HuH-7 (cell line): Measurements from ENCODE around the gene E2F1.
A peak's percentile ranks its signal among the peaks of the same experiment; 100 is the strongest.
"Not testable (repeated sequence)": the region's sequence is repeated elsewhere in the genome, so short reads cannot be mapped to it uniquely, and the experiment has no call there.

ENCODE experiments used
- DNase-seq: peaks from one replicate; pipeline ENCODE4 v3.0.0; 2011; ENCODE audit warnings: low spot score

E2F1 gene

DNA sequence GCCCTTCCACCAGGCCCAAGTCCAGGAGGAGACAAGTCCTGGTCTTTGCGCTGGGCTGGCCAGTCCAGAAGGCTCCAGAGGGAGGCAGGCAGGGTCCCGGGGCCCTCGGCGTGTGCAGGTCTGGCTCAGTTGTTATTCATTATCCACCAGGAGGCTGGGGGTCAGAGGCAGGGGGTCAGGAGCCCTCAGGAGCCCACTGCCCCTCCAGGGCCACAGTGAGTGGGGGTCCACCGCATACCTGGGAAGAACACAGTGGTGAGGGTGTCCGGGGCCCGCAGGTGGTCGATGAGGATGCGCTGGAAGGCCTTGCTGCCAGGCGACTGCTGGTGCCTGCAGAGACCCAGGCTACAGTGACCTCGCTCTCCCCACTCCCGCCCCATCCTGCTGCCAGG is 28.5 kb downstream of the E2F1 start:
- DNase-seq: no peak

DNA sequence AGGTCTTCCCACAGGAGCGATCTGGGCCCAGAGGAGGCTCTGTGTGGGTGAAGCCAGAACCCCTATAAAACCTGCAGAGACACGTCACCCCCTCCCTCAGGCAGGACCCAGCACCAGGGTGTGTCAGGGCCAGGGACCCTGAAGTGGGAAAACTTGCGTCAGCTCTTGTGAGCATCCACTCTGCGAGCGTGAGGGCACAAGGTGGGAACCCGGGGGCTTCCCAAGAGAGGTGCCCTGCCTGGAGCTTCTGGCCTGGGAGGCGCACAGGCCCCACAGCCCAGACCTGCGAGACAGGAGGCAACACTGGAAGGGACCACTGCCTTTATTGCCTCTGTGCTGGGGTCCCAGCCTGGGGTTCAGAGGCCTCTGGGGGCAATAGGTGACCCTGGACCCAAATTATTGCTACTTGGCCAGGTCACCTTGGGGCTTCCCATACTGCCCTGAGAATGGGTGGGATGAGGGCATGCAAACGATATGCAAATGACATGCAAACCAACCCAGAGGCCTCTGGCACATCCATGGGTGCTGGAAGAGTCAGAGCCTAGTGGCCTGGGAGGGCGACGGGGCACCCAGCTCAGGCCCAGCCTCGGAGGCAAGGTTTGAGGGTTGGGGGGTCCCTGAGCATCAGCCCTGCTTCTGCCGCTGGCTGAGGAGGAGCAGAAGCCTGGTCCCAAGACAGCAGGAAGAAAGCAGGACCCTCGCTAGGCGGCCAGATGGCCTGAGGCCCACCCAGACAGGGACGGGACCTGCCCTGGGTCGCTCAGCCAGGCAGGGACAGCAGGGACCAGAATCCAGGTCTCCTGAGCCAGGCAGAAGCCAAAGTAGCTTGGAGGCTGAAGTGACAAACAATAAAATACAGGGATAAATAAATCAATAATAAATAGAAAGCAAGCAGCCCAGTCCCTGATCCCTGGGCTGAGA is 29.1 kb downstream of the E2F1 start:
- no peak for DNase-seq

DNA sequence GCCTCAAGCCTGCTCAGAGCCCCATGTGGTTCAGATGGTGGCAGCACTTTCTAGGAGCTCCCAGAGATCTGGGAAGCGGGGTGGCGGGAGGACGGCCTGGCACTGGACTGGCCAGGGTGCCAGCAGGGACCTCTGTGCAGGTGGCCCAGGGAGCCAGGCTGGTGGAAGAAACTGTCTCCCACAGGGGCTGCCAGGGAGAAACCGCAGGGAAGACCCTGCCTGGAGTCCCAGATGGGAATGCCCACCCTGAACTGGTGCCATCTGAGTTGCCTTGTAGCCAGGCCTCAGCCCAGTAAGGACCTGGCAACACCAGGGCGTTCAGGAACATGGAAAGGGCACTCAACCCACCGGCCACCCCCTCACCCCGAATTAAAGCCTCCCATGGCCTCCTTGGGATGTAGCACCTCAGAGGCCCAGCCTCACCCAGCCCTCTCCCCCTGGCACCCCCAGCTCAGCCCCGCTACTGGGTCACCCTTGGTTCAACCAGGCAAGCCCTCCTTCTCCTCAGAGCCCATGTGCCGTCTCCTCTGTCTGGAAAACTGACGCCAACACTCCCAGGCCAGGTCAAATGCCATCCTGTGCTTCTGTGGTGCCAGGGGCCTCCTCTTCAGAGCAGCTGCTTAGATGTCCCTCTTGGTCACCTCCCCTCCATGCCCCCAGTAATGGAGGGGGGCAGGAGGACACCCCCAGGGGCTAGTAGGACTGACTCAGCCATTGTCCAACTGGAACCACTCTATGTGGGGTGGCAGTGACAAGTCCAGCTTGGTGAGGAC is 30.0 kb downstream of the E2F1 start:
- DNase-seq: no peak

DNA sequence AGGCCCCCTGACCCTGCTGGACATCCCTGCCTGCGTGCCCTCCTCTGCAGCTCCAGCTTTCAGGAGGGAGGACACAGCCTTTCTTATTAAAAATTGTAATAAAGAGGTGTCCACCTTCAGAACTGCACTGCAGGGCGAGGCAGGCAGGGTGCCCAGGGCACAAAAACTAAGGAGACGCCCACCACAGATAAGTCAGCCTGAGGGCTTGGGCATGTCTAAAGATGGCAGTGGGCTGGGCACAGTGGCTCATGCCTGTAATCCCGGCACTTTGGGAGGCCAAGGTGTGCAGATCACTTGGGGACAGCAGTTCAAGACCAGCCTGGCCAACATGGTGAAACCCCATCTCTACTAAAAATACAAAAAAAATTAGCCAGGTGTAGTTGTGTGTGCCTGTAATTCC is 31.0 kb downstream of the E2F1 start:
- no peak for DNase-seq

DNA sequence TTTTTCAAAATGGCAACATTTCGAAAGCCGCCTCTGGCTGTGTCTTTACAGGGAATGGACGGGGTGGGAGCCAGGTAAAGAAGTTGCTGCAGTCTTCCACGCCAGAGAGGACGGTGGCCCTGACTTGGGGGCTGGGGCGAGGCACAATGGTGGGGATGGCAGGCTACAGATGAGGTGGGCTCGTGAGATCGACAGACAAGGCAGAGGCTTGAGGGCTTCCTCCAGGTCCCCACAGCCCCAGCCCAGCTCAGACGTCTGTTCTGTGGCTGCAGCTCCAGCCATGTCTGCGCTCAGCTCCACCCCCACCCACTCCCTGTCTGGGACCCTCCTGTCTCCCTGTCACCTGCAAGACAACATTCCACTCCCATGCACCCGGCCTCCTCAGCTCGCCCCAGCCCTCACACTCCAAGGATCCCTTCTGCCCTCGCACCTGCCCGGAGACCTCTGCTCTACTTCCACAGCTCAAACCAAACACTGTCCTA is 31.5 kb downstream of the E2F1 start:
- DNase-seq: no peak

DNA sequence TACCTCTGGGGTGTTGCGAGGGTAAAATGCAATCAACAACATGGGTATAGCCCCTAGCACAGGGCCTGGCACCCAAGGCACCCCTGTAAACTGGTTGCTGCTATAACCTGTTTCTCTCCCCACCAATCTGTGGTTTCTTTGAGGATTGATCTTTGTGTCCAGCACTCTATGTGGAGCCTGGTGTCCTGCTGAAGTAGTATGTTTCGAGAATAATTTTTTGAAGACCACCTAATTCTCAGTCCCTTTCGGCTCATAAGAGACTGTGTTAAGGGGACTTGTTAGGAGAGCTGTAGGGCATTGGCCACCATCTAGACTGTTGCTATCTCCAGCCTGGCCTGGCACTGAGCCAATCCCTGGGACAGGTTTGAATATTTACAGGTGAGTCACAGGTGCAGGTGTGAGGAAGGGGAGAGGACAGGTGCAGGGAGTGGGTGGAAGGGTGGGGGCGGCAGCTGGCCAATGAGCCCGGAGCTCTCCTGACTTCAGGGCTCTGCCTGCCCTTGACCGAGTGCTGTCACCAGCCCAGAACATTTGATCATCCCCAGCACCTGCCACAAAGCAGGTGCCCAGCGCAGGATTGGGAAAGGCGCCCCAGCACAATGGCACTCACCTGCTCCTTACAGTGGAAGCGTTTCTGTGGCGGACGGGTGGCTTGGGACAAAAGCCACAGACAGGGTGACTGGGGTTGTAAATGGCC is 32.1 kb downstream of the E2F1 start:
- no peak for DNase-seq

DNA sequence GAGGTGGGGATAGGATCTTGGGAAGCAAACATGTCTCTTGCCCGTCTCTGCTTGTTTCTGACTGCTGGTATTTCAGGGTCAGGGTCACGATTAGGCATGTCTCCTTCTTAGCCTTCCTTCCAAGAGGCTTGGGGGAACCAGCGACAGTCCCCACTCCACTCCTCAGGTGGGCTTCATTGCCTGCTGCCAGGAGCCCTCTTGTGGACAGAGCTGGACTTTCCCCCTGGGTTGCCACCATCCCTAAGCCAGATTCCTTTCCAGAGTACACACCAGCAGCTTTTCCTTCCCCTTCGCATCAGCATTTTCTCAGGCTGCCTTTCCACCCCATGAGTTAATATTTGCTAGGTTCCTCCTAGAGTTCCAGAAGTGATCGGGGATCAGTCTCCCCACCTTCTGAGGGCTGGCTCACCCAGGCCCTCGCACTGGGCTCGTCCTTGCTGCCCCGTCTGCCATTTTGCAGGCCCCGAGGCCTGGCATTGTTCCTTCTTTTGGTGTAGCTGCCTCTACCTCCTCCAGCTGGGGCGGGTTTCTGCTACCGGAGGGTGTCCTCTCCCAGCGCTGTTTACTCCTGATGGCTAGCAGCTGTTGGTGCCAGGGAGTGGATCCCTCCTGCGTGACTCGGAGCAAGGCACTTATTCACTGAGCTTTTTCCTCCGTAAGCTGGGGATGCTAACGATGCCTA is 32.8 kb downstream of the E2F1 start:
- DNase-seq: peak; percentile 98

DNA sequence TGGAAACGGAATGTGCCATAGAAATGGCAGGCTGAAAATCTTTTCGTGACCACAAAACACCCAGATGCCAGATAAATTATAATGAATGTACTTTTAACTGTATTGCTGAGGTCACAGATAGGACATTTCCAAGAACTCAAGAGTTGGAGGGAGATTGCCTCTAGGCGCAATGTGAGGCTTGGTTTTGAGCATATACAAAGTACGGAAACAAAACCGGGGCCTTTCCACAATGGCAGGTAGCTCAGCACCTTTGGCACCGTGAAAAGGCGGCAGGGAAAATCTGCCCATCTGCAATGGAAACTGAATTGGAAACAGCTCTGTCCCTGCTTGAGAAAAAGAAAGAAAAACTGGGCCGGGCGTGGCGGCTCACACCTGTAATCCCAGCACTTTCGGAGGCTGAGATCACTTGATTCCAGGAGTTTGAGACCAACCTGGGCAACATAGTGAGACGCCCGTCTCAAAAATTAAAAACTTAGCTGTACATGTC is 34.6 kb downstream of the E2F1 start:
- no peak for DNase-seq

DNA sequence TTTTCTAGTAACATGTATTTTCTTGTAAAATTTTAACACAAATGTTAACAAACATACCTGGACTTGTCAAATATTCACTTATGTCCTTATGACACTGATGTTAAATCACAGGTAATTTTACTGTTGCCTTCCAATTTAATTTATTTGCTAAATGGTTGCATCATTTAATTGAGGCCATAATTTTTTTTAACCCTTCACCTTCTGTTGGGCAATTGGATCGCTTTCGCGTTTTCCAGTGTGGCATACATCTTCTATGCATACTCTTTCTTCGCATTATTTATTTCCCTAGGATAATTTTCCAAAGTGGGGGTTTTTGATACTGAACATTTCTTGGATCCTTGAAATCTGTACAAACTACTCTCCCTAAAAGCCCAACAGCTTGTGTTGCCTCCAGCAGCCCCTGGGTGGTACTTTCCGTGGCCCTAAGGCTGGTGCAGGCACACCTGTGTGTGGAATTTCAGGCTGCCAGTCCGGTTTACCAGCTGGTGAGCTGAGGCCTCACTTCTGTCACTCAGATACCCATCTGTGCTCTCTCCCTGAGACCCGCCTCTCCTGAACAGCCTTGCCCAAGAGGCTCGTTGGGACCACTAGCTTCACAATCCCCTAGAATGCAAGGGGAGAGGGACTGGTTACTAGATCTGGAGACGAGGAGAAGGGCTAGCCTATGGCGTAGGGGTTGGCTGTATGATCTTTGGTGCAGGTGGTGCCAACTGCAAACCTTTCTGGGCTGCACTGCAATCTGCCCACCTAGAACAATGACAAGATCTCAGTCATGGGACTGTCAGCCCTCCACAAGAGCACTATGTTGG is 35.2 kb downstream of the E2F1 start:
- DNase-seq: no peak

DNA sequence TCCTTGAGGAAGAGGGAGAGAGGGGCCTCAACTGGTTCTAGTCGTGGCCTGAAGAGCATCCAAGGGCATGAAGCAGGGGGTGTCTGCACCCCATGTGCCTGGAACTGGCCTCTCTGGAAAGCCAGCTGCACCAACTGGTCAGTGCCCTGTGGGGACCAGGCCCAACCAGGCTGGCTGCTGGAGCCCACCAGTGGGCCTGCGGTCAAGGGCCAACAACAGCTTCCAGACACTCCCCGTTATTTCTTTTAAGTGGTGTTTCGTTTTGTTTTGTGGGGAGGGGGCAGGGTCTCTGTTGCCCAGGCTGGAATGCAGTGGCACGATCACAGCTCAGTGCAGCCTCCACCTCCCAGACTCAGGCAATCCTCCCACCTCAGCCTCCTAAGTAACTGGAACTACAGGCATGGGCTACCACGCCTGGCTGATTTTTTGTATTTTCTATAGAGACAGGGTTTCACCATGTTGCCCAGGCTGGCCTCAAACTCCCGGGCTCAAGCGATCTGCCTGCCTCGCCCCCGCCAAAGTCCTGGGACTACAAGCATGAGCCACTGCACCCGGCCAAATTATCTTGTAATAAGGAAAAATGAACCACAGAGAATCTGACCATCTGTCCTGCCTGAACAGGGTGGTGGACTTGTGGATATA is 36.0 kb downstream of the E2F1 start:
- DNase-seq: no peak

DNA sequence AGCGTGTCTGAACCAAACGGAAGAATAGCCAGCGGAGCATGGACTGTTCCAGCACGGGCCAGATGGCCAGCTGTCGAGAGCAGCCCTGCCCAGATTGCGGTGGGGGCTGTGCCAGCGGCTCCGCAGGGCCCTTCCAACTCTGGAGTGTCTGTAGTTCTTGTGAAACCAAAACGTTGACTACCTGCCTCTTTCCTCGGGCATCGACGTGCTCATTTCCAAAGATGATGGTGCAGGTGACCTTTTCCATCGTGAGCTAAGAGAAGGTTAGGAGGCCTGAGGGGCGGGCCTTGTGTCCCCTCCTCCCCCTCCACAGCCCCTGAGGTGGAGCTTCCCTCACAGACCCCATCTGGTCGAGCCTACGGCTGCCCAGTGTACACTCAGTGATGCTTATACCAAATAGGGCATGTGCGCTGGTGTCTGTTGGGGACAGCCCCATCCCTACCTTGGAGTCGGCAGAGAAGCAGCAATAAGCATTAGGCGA is 36.9 kb downstream of the E2F1 start:
- no peak for DNase-seq

DNA sequence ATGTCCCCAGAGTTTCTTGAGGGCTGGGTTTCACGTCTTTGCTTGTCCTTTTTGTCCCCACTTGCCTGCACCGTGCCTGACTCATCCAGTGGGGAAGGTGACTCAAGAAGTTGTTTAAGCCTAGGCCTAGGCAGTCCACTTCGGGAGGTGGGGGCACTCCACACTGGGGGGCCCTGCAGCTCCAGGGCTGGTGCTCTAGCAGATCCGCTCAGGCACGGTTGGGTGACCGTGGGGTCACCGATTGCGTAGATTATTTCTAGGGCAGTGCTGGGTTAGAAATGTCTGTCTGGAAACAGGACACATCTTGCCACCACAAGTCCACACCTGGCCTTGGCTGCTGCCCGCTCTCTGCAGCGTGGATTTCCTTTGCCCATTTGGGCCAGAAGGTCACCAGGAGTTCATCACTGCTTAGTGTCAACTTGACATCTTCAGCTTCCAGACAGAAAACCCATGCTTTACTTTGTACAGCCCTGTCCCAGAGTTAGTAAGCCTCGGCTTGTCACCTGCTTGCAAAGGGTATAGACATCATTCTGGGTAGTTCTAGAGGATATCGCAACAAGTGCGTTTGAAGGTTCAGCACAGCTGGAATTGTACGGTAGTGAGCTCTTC is 37.7 kb downstream of the E2F1 start:
- DNase-seq: no peak

DNA sequence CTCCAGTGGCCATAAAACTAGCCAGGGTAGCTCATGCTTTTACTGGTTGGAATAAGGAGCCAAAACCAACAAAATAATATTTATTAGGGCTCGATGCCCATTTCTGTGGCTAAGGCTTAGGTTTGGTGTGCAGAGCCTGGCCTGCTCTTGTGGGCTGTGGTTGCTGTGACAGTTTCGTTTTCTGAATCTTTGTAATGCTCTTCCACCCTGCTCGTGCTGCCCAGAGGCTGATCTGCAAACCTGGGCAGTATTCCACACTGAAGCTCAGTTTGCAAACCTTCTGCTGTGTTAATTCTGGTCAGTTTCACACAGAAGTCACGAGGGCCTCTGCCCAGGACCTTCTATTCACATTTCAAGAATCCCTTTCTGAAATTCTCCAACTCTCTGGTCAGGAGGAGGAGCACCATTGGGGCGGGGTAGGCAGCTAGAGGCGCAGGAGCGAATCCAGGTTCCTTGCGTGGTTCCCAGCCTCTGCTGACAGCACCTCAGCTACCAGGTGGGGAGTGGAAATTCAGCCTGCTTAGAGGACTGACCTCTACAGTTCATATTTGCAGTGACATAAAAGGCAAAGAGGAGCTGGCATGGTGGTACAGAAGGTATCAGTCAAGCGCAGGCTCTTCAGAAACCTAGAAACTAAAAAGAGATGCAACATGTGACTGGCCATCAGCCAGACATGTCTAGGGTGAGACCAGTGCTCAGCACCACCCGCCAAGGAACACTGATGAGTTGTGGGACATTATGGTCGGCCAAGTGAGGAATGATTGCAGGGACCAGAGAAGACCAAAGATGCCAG is 38.4 kb downstream of the E2F1 start:
- DNase-seq: no peak

DNA sequence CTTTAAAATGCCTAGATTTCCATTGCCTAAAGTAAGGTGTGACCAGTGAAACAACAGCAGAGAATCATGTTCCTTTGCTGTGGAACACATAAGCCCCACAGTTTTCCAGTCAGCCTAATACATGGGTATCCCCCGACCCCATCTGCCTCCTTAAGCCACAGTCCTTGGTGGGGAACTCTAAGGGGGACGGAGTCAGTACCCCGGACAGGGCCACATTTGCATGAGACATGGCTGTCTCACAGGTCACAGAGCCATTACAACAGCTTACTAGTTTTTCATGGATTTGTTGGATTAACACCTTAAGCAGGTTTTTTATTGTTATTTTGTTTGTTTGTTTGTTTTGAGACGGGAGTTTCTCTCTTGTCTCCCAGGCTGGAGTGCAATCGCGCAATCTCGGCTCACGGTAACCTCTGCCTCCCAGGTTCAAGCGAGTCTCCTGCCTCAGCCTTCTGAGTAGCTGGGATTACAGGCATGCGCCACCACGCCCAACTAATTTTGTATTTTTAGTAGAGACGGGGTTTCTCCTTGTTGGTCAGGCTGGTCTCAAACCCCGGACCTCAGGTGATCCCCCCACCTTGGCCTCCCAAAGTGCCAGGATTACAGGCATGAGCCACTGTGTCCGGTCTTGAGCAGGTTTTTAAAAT is 39.1 kb downstream of the E2F1 start:
- DNase-seq: not testable (repeated sequence)

DNA sequence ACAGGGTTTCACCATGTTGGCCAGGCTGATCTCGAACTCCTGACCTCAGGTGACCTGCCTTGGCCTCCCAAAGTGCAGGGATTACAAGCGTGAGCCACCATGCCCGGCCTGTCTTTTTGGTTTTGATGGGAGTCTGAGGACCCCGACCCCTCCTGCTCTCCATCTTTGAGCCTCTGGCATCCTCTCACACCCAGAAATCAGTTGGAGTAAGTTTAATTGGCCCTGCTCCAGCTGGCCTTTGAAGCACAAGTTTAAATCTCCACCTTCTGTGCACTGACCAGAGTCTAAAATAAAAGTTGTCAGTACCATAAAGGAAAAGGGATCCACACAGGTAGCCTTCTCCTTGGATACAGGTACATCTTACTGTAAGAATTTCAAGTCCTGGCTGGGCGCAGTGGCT is 40.0 kb downstream of the E2F1 start:
- no peak for DNase-seq

DNA sequence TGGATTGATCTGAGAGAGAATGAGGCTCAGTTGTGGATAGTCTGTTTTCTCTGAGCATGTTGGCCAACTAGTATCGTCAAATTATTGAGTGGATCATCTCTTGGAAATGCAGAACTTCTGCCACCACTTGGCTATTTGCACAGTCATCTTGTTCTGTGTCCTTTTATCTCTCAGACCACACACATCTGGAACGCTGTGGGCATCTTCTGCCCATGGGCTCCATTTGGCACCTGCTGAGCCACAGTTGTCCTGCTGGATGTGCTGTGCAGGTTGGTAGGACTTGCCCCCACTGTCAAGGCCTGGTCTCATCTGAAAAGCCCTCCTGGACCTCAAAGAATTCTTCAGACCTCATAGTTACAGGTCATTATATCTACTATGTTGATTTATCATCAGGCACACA is 40.8 kb downstream of the E2F1 start:
- DNase-seq: no peak

DNA sequence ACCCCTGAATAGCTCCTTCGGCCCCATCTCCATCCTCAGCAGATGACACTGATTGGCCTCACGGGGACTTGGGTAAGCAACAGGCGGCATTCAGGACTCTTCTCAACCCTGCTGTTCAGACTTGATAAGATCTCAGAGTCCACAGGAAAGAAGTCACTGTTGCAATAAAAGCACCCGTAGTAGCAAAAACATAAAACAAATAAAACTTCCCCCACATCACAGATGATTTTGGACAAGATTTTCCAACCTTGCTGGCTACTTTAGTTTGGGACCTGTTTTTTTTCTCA is 41.2 kb downstream of the E2F1 start:
- no peak for DNase-seq

DNA sequence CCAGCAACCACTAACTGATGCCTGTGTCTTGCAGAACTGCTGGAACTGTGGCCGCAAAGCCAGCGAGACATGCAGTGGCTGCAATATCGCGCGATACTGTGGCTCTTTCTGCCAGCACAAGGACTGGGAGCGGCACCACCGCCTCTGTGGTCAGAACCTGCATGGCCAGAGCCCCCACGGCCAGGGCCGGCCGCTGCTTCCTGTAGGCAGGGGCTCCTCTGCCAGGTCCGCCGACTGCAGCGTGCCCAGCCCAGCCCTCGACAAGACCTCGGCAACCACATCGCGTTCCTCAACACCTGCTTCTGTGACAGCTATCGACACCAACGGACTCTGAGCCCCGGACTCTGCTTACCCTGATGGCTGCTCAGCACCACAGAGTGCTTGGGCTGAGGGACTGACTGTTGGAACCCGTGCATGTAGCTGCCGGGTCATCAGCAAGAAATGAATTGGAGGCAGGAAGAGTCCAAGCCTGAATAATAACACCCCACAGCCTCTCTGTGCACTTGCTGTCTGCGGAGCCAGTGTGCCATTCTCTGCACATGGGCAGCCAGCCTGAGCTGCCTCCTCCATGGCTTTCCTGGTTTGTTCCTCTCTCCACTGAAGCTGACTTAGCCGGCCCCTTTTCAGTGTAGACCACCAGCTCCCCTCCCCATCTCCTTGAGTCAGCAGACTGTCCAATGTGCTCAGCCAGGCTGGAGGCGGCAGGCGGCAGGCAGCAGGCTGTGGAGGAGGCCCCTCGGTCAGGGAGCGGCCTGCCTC is 41.7 kb downstream of the E2F1 start:
- no peak for DNase-seq
